Lower leg skin (tissue), 4 donors: ENCODE measurements around the gene SKI. TPM values are rescaled to one million over a fixed set of nuclear protein-coding genes. Genes with fewer than 3 reads are reported as not detected.
A peak's percentile ranks its signal among the peaks of the same experiment; 100 is the strongest.

ENCODE experiments used
- DNase-seq, 2 donors: peaks; one replicate each; pipeline ENCODE4 v3.0.0-alpha.2; 2019; ENCODE audit warnings: low spot score in 2 of 2
- H3K4me3 ChIP-seq: fragments of 200-600 bp; sonication (generic); 2 replicates; pipeline ENCODE4 v1.5.1; 2017; ENCODE audit warnings: mild to moderate bottlenecking, low read depth; ENCODE audit not compliant: poor library complexity, severe bottlenecking
- POLR2A ChIP-seq, 2 donors: fragments of 450-650 bp; IDR thresholded peaks; one replicate each; pipeline ENCODE4 v1.6.1; 2016 to 2017; ENCODE audit warnings: antibody characterized with exemption in 2 of 2, mild to moderate bottlenecking in 1 of 2, moderate library complexity in 1 of 2
- WGBS, 2 donors: methylation state at CpG; one replicate each; pipeline ENCODE4 v1.1.5; 2018; 5-methylcytosine and 5-hydroxymethylcytosine counted together
- intact Hi-C: fragments of 100-400 bp; cut with DNase I; formaldehyde crosslinking; loops from one replicate; pipeline ENCODE4 v1.15.0; 2023; ENCODE audit warnings: low total_unique reads
- total RNA-seq, 4 donors: library from RNA; depleted of rRNA; stranded (reverse); fragments of >200 nt; gene quantifications; one replicate each; pipeline ENCODE4 v1.1.0, GENCODE V29; 2016
- TF ChIP-seq, protein P1 (sequence below), 3 donors: fragments of 450-650 bp; IDR thresholded peaks; one replicate each; pipeline ENCODE4 v1.5.1; 2016; ENCODE audit warnings: antibody characterized with exemption in 3 of 3, mild to moderate bottlenecking in 3 of 3, moderate library complexity in 2 of 3

SKI gene
- total RNA-seq, 4 donors from 2014 or later = 67.3 to 80.8 (median 75.4) TPM

DNA sequence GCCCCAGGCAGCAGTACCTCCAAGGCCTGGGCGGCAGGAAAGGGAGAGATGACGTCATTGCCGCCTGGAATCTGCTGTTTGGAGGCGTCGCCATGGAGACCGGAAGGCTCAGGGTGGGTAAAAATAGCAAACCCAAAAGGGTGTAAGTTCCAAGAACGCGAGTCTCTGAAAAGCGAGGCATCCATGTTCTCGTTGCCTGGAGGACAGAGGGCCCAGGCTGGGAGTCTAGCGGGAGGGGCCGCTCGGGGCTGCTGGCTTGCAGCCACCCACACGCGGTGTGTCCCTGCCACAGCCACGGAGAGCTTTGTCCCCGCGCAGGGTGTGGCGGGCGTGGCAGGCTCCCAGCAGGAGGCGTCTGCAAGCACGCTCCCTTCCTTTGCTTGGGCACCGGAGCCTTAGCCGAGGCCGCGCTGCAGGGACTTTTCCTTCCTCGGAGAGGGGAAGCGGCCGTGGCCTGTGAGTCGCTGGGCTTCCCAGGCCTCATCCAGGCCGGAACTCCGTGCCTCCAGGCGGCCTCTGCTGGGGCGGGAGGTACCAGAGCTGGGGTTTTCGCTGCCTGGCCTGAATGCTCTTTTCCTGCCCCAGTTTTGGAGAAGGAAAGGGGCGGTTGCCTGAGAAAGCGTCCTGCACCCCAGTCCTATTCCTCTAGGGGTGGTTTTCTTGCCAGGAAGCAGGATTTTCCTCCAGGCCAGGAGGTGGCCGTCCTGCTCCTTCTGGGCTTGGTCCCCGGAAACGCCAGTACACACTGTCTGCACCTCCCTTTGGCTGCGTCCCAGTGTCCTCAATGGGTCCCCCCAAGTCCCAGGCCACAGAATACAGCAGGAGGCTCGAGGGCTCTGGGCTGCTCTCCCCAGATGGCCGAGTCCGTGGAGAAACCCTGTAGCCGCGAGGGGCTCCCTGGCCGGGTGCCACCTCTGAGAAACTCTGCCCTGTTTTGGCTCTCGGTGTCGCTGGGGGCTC is 15.3 kb upstream of the SKI start:
- peak; percentile 83 to 97 for DNase-seq
- TF ChIP-seq POLR2A (IDR thresholded peaks at IDR 0.05) = no peak
- TF ChIP-seq, protein P1, sequence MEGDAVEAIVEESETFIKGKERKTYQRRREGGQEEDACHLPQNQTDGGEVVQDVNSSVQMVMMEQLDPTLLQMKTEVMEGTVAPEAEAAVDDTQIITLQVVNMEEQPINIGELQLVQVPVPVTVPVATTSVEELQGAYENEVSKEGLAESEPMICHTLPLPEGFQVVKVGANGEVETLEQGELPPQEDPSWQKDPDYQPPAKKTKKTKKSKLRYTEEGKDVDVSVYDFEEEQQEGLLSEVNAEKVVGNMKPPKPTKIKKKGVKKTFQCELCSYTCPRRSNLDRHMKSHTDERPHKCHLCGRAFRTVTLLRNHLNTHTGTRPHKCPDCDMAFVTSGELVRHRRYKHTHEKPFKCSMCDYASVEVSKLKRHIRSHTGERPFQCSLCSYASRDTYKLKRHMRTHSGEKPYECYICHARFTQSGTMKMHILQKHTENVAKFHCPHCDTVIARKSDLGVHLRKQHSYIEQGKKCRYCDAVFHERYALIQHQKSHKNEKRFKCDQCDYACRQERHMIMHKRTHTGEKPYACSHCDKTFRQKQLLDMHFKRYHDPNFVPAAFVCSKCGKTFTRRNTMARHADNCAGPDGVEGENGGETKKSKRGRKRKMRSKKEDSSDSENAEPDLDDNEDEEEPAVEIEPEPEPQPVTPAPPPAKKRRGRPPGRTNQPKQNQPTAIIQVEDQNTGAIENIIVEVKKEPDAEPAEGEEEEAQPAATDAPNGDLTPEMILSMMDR (IDR thresholded peaks at IDR 0.05) = no peak
- no peak overlapping the region for H3K4me3 ChIP-seq
- intact Hi-C loops = no loop called here
- WGBS, 2 donors = 2 to 3% methylated on average over 43 to 49 of the region's 49 CpGs

DNA sequence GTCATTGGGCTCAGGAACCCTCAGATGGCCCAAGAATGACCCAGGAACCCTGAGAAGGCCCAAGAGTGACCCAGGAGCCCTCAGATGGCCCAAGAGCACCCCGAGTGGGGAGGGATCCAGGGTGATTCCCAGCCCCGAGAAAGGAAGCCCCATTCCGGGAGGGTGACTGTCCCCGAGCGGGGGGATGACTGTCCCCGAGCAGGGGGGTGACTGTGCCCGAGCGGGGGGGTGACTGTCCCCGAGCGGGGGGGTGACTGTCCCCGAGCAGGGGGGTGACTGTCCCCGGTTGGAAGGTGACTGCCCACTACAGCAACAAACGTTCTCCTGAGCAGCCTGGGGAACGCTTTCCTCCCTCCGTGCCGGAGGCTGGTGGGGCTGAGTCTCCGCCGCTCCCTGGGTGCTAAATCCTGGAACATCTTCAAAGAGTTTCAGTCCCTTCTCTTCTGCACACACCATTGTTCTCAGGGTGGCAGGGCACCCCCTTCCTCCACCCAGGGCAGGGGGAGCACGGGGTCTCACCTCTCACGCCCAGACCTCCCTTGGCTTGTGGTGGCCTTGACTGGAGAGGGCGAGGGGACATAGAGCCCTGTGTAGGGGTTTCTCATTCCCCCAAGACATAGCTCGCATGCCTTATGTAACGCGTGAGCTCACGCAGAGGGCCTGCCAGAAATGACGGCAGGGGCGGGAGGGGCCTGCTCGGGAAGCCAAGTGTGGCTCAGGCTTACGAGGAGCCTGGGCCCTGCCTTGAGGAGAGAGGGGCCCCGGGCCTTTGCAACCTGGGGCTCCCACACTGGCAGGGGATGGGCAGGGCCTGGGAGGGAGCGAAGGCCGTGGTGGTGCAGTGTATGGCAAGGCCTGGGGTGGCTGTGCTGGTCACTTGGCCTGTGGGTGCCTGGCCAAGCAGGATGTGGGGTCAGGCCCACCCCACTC is 14.3 kb upstream of the SKI start:
- no peak for TF ChIP-seq POLR2A (IDR thresholded peaks at IDR 0.05)
- TF ChIP-seq, protein P1 (IDR thresholded peaks at IDR 0.05) = no peak
- 17 to 21% methylated on average over 21 to 24 of the region's 32 CpGs for WGBS, 2 donors
- intact Hi-C loops = no loop called here
- DNase-seq = peak in 1 of 2 donors; percentile 96
- H3K4me3 ChIP-seq = no peak overlapping the region

DNA sequence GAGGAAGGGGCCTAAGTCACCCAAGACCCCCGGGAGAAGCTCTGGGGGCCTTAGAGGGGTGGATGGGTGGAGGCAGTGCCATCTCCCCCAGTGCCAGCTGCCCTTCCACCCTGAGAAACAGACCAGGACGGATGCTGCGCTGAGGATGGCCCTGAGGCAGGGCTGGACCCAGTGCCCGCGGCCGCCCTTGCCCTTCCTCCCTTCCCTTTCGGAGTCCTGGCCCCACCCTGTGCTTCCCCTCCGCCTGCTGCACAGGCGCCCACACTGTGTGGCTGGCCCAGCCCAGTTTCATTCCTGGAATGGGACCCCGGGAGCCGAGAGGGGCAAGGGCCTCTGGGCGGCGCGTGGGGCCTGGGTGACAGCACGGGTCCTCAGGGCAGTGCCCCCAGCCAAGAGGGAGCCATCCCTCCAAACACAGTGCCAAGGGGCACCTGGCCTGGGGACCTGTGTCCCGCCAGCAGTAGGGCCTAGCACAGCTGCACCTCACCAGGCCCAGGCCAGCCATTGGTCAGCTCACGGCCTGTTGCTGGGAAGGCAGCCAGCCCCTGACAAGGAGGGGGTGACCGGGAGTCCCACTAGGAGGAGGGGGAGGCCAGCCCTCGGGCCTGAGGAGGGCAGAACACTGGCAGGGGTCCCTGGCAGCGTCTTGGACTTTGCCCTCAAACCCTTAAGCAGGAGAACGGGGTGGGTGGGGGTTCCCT is 13.4 kb upstream of the SKI start:
- no peak for DNase-seq
- intact Hi-C loops = no loop called here
- no peak overlapping the region for H3K4me3 ChIP-seq
- 14 to 32% methylated on average over 9 to 14 of the region's 21 CpGs for WGBS, 2 donors
- TF ChIP-seq, protein P1 (IDR thresholded peaks at IDR 0.05) = no peak
- no peak for TF ChIP-seq POLR2A (IDR thresholded peaks at IDR 0.05)

DNA sequence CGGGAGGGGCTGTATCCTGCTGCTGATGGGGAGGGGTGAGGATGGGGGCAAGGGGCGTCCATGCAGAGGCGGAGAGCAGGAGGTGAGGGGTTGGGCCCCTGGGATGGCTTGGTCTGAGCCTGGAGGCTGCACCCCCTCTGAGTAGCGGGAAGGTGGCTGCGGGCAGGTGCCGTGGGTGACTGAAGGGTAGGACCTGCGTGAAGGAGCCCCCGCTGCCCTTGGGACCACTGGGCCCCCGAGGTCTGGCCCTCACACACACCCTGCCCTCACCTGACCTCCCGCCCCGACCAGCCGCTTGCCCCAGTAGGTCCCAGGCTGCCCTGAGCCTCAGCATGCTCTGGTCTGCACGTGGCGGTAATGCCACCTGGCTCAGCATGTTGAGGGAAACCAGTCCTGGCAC is 12.8 kb upstream of the SKI start:
- no peak for TF ChIP-seq POLR2A (IDR thresholded peaks at IDR 0.05)
- WGBS, 2 donors = 90 to 91% methylated on average over 6 to 14 of the region's 14 CpGs
- no peak for DNase-seq
- H3K4me3 ChIP-seq = no peak overlapping the region
- intact Hi-C loops = no loop called here

DNA sequence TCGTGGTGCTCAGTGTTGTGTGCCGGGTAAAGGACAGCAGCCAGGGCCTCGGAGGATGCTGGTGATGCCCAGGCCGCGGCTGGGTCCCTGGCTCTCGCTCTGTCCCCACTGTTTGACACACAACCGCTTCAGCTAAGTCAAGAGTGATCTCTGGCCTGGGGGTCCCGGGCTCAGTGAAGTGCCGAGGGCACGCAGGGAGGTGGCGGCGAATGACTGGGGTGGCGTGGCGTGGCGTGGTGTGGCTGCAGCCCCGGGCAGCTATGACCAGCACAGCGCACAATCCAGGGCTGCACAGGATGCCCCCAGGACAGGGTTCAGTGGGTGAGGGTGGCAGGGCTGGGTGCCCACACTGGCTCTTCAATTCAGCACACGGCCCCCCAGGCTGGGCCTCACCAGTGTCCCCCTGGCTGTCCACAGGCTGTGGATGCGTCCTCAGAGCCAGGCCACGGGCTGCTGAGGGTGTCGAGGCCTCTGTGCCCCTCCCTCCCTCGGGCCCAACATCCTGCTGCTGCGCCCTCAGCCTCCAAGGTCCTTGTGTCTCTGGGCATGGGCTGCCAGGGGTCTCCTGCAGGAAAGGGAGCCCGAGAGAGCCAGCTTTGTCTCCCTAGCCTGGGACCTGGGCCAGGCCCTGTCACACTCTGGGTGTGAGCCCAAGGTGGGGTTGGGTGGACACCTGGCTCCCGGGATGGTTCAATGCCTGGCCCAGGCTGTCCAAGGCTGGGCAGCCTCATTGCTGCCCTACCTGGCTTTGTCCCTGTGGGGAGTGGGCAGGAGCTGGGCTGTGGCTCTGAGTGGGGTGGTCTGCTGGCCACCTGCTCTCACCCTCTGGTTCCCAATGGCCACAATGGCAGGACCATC is 12.0 kb upstream of the SKI start:
- DNase-seq = no peak
- 89 to 90% methylated on average over 21 to 24 of the region's 25 CpGs for whole genome bisulfite sequencing, 2 donors
- TF ChIP-seq, protein P1 (IDR thresholded peaks at IDR 0.05) = no peak
- no peak for TF ChIP-seq POLR2A (IDR thresholded peaks at IDR 0.05)
- intact Hi-C loops = no loop called here
- no peak overlapping the region for H3K4me3 ChIP-seq
